ENCODE results near the gene KIF1B. TPM values are rescaled to one million over a fixed set of nuclear protein-coding genes. Genes with fewer than 3 reads are reported as not detected.

Gene KIF1B
- total RNA-seq, 1 experiment from 2014 or later, result 69.5 TPM

- Histone ChIP-seq H3K4me1 (ENCODE audit: insufficient read depth, low read length, poor library complexity, severe bottlenecking) (no peaks in the 10 kb centered on the region), H3K4me3 (ENCODE audit: low read depth, low read length, poor library complexity, severe bottlenecking) (no peak overlapping the region), H3K27me3 (replicated peaks; ENCODE audit: insufficient read depth, low read depth, low read length, poor library complexity) (no peaks in the 10 kb centered on the region), H3K27ac (ENCODE audit: low read depth, low read length, poor library complexity, severe bottlenecking) (no peak overlapping the region), H3K9me3 (ENCODE audit: low read depth, low read length, poor library complexity, severe bottlenecking) (no peaks in the 10 kb centered on the region), H3K36me3 (ENCODE audit: insufficient read depth, low read length, poor library complexity, severe bottlenecking) (peaks cover 15% of the 10 kb centered on the region)
- intact Hi-C loops (cut with micrococcal nuclease; ENCODE audit: unreplicated experiment), result no loop called here
- no peak for DNase-seq (ENCODE audit: low spot score)
- no TSS peak for BruUV-seq (replicated peaks)
- CTCF ChIA-PET, result no interaction called here
- TF ChIP-seq CTCF (conservative IDR thresholded peaks at IDR 0.05; ENCODE audit: low read depth, low read length) (no peak), EZH2 (IDR thresholded peaks at IDR 0.05; ENCODE audit: borderline replicate concordance, low read depth, low read length, poor library complexity, severe bottlenecking) (no peak)
- POLR2A ChIA-PET (ENCODE audit: low non-redundant PET), result no interaction called here
Measured at GRCh38 chr1:10353282-10353681, 142.9 kb downstream of the KIF1B start.

- intact Hi-C loops (cut with micrococcal nuclease; ENCODE audit: unreplicated experiment), result no loop called here
- Histone ChIP-seq H3K4me1 (ENCODE audit: insufficient read depth, low read length, poor library complexity, severe bottlenecking) (no peaks in the 10 kb centered on the region), H3K27ac (ENCODE audit: low read depth, low read length, poor library complexity, severe bottlenecking) (no peak overlapping the region), H3K9me3 (ENCODE audit: low read depth, low read length, poor library complexity, severe bottlenecking) (no peaks in the 10 kb centered on the region), H3K4me3 (ENCODE audit: low read depth, low read length, poor library complexity, severe bottlenecking) (no peak overlapping the region), H3K27me3 (replicated peaks; ENCODE audit: insufficient read depth, low read depth, low read length, poor library complexity) (no peaks in the 10 kb centered on the region), H3K36me3 (ENCODE audit: insufficient read depth, low read length, poor library complexity, severe bottlenecking) (peaks cover 11% of the 10 kb centered on the region)
- TF ChIP-seq CTCF (conservative IDR thresholded peaks at IDR 0.05; ENCODE audit: low read depth, low read length), result no peak
- no peak for TF ChIP-seq EZH2 (IDR thresholded peaks at IDR 0.05; ENCODE audit: borderline replicate concordance, low read depth, low read length, poor library complexity, severe bottlenecking)
- BruUV-seq (replicated peaks), result no TSS peak
- ChIA-PET POLR2A (ENCODE audit: low non-redundant PET) (no interaction called here), CTCF (no interaction called here)
- DNase-seq (ENCODE audit: low spot score), result no peak
Measured at GRCh38 chr1:10353693-10354092, 143.3 kb downstream of the KIF1B start.

- no TSS peak for BruUV-seq (replicated peaks)
- H3K36me3 ChIP-seq (ENCODE audit: insufficient read depth, low read length, poor library complexity, severe bottlenecking), result peaks cover 25% of the 10 kb centered on the region
Measured at GRCh38 chr1:10360045-10360444, 149.7 kb downstream of the KIF1B start.

More at GRCh38 chr1:10360045-10360444, 149.7 kb downstream of the KIF1B start:
- no peaks in the 10 kb centered on the region for H3K27me3 ChIP-seq (replicated peaks; ENCODE audit: insufficient read depth, low read depth, low read length, poor library complexity)
- intact Hi-C loops (cut with micrococcal nuclease; ENCODE audit: unreplicated experiment), result no loop called here
- ChIA-PET CTCF (no interaction called here), POLR2A (ENCODE audit: low non-redundant PET) (no interaction called here)
- no peak for DNase-seq (ENCODE audit: low spot score)
- H3K27ac ChIP-seq (ENCODE audit: low read depth, low read length, poor library complexity, severe bottlenecking), result no peak overlapping the region
- no peak for TF ChIP-seq CTCF (conservative IDR thresholded peaks at IDR 0.05; ENCODE audit: low read depth, low read length)
- no peaks in the 10 kb centered on the region for H3K9me3 ChIP-seq (ENCODE audit: low read depth, low read length, poor library complexity, severe bottlenecking)
- no peak overlapping the region for H3K4me3 ChIP-seq (ENCODE audit: low read depth, low read length, poor library complexity, severe bottlenecking)
- H3K4me1 ChIP-seq (ENCODE audit: insufficient read depth, low read length, poor library complexity, severe bottlenecking), result no peaks in the 10 kb centered on the region
